ENCODE measurements around the gene PTPRM.

- TF ChIP-seq CTCF (IDR thresholded peaks at IDR 0.05): no peak
- TF ChIP-seq POLR2AphosphoS5 (IDR thresholded peaks at IDR 0.05; ENCODE audit: low read depth, low read length): no peak
These were observed 806.4 kb downstream of the PTPRM start for GRCh38 chr18:8373486-8373885.

Data from Panc1 (cell line).